K562 (cell line): ENCODE results near the gene PARD3B. TPM values are rescaled to one million over a fixed set of nuclear protein-coding genes. Genes with fewer than 3 reads are reported as not detected.
A peak's percentile ranks its signal among the peaks of the same experiment; 100 is the strongest.

Source experiments
- E2F3 ChIP-seq: fragments of 250-450 bp; sonication (Bioruptor Pico); IDR thresholded peaks from 2 replicates; pipeline ENCODE4 v1.4.0; 2020; ENCODE audit warnings: mild to moderate bottlenecking
- GABPA ChIP-seq: fragments of 200-800 bp; sonication (Bioruptor generic); conservative IDR thresholded peaks from 2 replicates; pipeline ENCODE4 v1.6.1; 2016; ENCODE audit warnings: low read depth, missing genetic modification characterization, missing compliant biosample characterization
- GTF2E2 ChIP-seq: fragments of 200-800 bp; sonication (Bioruptor generic); IDR thresholded peaks from 2 replicates; pipeline ENCODE4 v1.6.1; 2016; ENCODE audit warnings: missing genetic modification characterization, missing compliant biosample characterization
- HBP1 ChIP-seq: fragments of 450-650 bp; formaldehyde crosslinking; IDR thresholded peaks from 2 replicates; pipeline ENCODE4 v1.4.0; 2022; ENCODE audit warnings: missing genetic modification characterization
- HNRNPK ChIP-seq: fragments of 200-400 bp; formaldehyde crosslinking; IDR thresholded peaks from one replicate; pipeline ENCODE4 v1.6.1; 2018; ENCODE audit warnings: mild to moderate bottlenecking, low read depth, low read length; ENCODE audit not compliant: poor library complexity, severe bottlenecking
- MCM7 ChIP-seq, 2 experiments: fragments of 450-650 bp; IDR thresholded peaks; 2 replicates each; pipeline ENCODE4 v1.6.1; 2016 to 2018
- MYC ChIP-seq, 2 experiments: fragments of 250-450 bp in 1 of 2; sonication (Bioruptor Pico) in 1 of 2; IDR thresholded peaks; 2 replicates each; pipeline versions ENCODE4 v1.5.1 to v1.6.1; 2012 to 2021; ENCODE audit warnings: low read depth in 2 of 2, borderline replicate concordance in 1 of 2, improper control_type of control experiment in 1 of 2, low read length in 1 of 2, mild to moderate bottlenecking in 1 of 2, moderate library complexity in 1 of 2
- NFE2L1 ChIP-seq: fragments of 450-650 bp; IDR thresholded peaks from 2 replicates; pipeline ENCODE4 v1.6.1; 2016; ENCODE audit warnings: missing genetic modification characterization, low read depth, mild to moderate bottlenecking, missing compliant biosample characterization, moderate library complexity, borderline replicate concordance
- SMARCB1 ChIP-seq: IDR thresholded peaks from 2 replicates; pipeline ENCODE4 v1.6.1; 2011; ENCODE audit warnings: improper control_type of control experiment, low read depth; ENCODE audit not compliant: insufficient read length
- USF2 ChIP-seq: sonication (generic); formaldehyde crosslinking; IDR thresholded peaks from 2 replicates; pipeline ENCODE4 v1.5.0; 2020; ENCODE audit warnings: missing genetic modification reagents
- ZBTB8A ChIP-seq: fragments of 450-650 bp; IDR thresholded peaks from 2 replicates; pipeline ENCODE4 v1.6.1; 2018; ENCODE audit warnings: mild to moderate bottlenecking, moderate library complexity; ENCODE audit not compliant: partially characterized antibody
- ZNF384 ChIP-seq: IDR thresholded peaks from 2 replicates; pipeline ENCODE4 v1.6.1; 2012; ENCODE audit warnings: low read depth, low read length, improper control_type of control experiment
- polyA plus RNA-seq, 8 experiments: library from polyadenylated mRNA; depleted of rRNA in 4 of 8; stranded (reverse) in 5 of 8; unstranded in 3 of 8; fragments of >200 nt; fragmentation: Nextera tagmentation in 2 of 8; fragmentation: Illumina TruSeq in 1 of 8; extraction: Ambion mirVana in 2 of 8; extraction: Trizol in 1 of 8; gene quantifications; 2 replicates each; pipeline versions ENCODE4 v1.2.1 to v1.2.3, GENCODE V29; 2011 to 2014; ENCODE audit warnings: inconsistent platforms in 1 of 8, missing spikeins in 1 of 8
- total RNA-seq, 7 experiments: library from RNA; depleted of rRNA in 6 of 7; stranded (reverse); fragments of >200 nt in 6 of 7; fragmentation: Illumina TruSeq in 2 of 7; extraction: Trizol in 2 of 7; gene quantifications; 2 replicates each; pipeline versions ENCODE4 v1.2.1 to v1.2.3, GENCODE V29; 2011 to 2021; ENCODE audit warnings: low replicate concordance in 1 of 7

The PARD3B gene
- total and polyA plus RNA-seq, 9 of the 15 experiments (the other 6 are each of a cell fraction or from before 2014, with no cell fraction given): 0.15 to 3.0 (median 1.1) TPM

- TF ChIP-seq HBP1 (CRISPR knock-in tag): no peak
- TF ChIP-seq ZNF384: no peak
- peak; percentile 53; the same call in 1 of the 2 replicates for TF ChIP-seq MYC (IDR thresholded peaks at IDR 0.05; ENCODE audit: low read depth, low read length)
- no peak for TF ChIP-seq MYC (CRISPR knock-in tag; IDR thresholded peaks at IDR 0.05; ENCODE audit: borderline replicate concordance, low read depth)
- no peak for TF ChIP-seq SMARCB1
- TF ChIP-seq GTF2E2 (tag): no peak
- no peak for TF ChIP-seq HNRNPK
- TF ChIP-seq ZBTB8A: no peak
- TF ChIP-seq E2F3 (CRISPR knock-in tag): no peak
- TF ChIP-seq NFE2L1: no peak
- no peak for TF ChIP-seq USF2
- no peak for TF ChIP-seq MCM7 (IDR thresholded peaks at IDR 0.05)
- TF ChIP-seq GABPA (tag): no peak
Measured at GRCh38 chr2:205024822-205025518, 479.7 kb downstream of the PARD3B start (continued).
